Stimulated activated naive CD8-positive, alpha-beta T cell treated with anti-CD3 and anti-CD28 coated beads, Interleukin-15, Interleukin-2, amounts not matched to agents 100 U/mL and 50 U/mL, for 24 hours (primary cell): ENCODE results near the gene AUNIP.
A peak's percentile ranks its signal among the peaks of the same experiment; 100 is the strongest.

ENCODE experiments used
- ATAC-seq: fragments of 150-1000 bp; cut with Tn5 transposase; one replicate; pipeline ENCODE4 v1.10.0; 2021
- DNase-seq: peaks from one replicate; pipeline ENCODE4 v3.0.0; 2021

Gene AUNIP

GRCh38 chr1:25809283-25809926 is 49.9 kb downstream of the AUNIP start:
- DNase-seq (no peak), ATAC-seq (no peak)

- no peak for DNase-seq
- no peak for ATAC-seq
Measured at GRCh38 chr1:25808481-25809244, 50.6 kb downstream of the AUNIP start.

- DNase-seq (no peak), ATAC-seq (no peak)
Measured at GRCh38 chr1:25807480-25808390, 51.5 kb downstream of the AUNIP start.

- no peak for ATAC-seq
- no peak for DNase-seq
Measured at GRCh38 chr1:25806418-25806817, 52.8 kb downstream of the AUNIP start.

- ATAC-seq: no peak
- DNase-seq: no peak
Measured at GRCh38 chr1:25805863-25806225, 53.4 kb downstream of the AUNIP start.

GRCh38 chr1:25804964-25805862 is 54.0 kb downstream of the AUNIP start:
- no peak for ATAC-seq

GRCh38 chr1:25804244-25804963 is 54.9 kb downstream of the AUNIP start:
- DNase-seq (no peak), ATAC-seq (peak; percentile 38)

More at GRCh38 chr1:25804964-25805862, 54.0 kb downstream of the AUNIP start:
- DNase-seq: no peak

GRCh38 chr1:25803368-25803767 is 55.9 kb downstream of the AUNIP start:
- ATAC-seq: no peak
- DNase-seq: no peak

- ATAC-seq (peak; percentile 21), DNase-seq (no peak)
Measured at GRCh38 chr1:25802915-25803314, 56.3 kb downstream of the AUNIP start.

GRCh38 chr1:25800703-25801377 is 58.4 kb downstream of the AUNIP start:
- ATAC-seq (no peak), DNase-seq (no peak)

GRCh38 chr1:25799935-25800702 is 59.1 kb downstream of the AUNIP start, which contains the start of gene SELENON:
Gene SELENON, plus strand, starts transcription at chr1:25800193. Its CDS starts 38 bp downstream, at chr1:25800231.
- peak; percentile 39 for DNase-seq

GRCh38 chr1:25799352-25799934 is 59.8 kb downstream of the AUNIP start:
- no peak for DNase-seq
- no peak for ATAC-seq

More at GRCh38 chr1:25799935-25800702, 59.1 kb downstream of the AUNIP start, which contains the start of gene SELENON:
- peak; percentile 20 for ATAC-seq

- DNase-seq: no peak
- no peak for ATAC-seq
Measured at GRCh38 chr1:25798666-25799351, 60.4 kb downstream of the AUNIP start.

GRCh38 chr1:25797939-25798338 is 61.3 kb downstream of the AUNIP start:
- peak; percentile 66 for DNase-seq
- ATAC-seq: no peak

- peak; percentile 94 for DNase-seq
- peak; percentile 54 for ATAC-seq
Measured at GRCh38 chr1:25796811-25797458, 62.3 kb downstream of the AUNIP start.

GRCh38 chr1:25795946-25796810 is 63.1 kb downstream of the AUNIP start:
- DNase-seq (peak; percentile 50), ATAC-seq (peak; percentile 64)

GRCh38 chr1:25795211-25795610 is 64.0 kb downstream of the AUNIP start:
- no peak for ATAC-seq
- no peak for DNase-seq
